HG02840 (cell line): ENCODE measurements around the gene RRP1.

ENCODE experiments used
- ATAC-seq: cut with Tn5 transposase; IDR thresholded peaks from one replicate; pipeline ENCODE4 v1.9.1; 2021; ENCODE audit warnings: mild to moderate bottlenecking, moderate library complexity, moderate number of reproducible peaks; ENCODE audit not compliant: unreplicated experiment, low FRiP score

The RRP1 gene

DNA sequence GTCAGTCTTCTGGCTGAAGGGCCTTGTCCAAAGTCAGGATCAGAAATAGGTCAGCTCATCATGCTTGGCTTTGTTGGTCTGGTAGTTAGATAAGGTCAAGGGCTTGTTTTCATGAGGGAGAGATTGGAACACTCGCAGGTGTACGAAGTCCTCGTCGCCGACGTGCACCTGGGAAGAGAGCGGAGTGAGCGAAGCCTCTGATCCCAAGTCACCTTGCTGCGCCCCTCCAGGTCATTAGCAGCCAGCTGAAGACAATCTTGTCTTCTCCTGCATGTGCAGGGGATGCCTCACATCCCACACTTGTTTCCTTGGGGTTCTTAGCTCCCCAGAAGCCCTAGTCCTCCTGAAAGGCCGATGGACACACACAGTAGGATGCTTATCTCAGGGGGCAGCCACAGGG, 15.2 kb upstream of the RRP1 start:
- ATAC-seq: no peak

DNA sequence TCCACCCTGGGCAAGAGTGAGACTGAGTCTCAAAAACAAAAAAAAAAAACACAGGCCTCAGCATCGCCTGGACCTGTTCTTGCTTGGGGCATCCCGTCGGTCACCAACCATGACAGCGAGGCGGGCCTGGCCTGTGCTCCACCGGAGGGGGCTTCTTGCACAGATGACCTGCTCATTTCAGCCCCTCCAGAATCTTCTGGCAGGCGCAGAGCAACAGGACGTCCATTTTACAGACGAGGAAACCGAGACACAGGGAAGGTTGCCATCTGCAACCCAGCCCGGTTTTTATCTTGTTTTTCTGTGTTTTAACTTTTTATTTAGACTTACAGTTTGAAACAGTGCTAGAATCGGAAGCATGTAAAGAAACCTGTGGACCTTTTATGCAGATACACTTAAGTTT, 14.2 kb upstream of the RRP1 start:
- ATAC-seq: no peak

DNA sequence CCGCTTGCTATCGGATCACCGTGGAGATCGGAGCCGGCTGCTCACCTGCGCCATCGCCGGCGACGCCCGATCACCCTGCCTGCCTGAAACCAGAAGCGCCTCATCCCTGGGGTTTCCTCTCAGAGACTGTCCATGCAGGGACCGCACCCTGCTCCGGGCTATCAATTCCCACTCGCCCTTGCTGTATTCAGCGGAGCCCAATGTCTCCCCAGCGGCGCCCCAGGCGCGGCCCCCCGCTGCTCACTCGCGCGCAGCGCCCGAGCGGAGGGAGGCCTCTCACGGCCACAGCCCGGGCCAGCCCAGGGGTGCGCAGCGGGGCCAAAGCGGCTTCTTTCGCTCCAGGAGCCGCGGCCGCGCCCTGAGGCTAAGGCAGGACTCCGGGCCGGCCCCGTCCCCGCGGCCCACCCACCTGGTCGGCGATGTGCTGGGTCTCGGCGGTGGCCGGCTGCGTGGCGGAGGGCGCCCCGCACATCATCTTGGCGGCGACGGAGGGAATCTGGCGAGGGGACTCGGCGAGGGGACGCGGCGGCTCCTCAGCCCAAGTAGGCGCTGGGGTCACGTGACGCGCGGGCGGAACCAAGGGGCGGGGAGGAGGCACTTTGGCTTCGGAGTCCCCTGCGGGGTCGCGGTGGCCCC, 13.5 kb upstream of the RRP1 start, which contains the start of gene CSTB:
Gene CSTB, minus strand, starts transcription at position 514 of the 636 bp plus-strand sequence. Its CDS starts 39 bp downstream, at position 475.
- ATAC-seq: peak; percentile 61

DNA sequence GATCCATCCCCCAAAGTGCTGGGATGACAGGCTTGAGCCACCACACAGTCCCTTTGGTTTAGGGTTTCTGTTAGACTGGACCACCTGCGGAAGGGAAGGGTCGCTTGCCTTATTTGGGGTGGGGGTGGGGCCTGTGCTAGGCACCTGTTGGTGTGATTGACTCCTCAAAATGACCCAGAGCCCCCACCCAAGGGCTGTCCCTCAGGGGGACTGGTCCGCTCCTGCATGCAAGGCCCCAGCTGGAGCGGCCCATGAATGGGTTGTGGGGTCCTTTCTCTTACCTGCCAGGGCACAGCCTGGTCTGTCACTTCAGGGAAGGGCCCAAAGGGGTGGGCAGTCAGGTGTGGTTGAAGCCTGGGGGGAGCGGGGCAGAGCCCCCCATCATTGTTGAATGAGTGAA, 11.4 kb upstream of the RRP1 start:
- no peak for ATAC-seq

DNA sequence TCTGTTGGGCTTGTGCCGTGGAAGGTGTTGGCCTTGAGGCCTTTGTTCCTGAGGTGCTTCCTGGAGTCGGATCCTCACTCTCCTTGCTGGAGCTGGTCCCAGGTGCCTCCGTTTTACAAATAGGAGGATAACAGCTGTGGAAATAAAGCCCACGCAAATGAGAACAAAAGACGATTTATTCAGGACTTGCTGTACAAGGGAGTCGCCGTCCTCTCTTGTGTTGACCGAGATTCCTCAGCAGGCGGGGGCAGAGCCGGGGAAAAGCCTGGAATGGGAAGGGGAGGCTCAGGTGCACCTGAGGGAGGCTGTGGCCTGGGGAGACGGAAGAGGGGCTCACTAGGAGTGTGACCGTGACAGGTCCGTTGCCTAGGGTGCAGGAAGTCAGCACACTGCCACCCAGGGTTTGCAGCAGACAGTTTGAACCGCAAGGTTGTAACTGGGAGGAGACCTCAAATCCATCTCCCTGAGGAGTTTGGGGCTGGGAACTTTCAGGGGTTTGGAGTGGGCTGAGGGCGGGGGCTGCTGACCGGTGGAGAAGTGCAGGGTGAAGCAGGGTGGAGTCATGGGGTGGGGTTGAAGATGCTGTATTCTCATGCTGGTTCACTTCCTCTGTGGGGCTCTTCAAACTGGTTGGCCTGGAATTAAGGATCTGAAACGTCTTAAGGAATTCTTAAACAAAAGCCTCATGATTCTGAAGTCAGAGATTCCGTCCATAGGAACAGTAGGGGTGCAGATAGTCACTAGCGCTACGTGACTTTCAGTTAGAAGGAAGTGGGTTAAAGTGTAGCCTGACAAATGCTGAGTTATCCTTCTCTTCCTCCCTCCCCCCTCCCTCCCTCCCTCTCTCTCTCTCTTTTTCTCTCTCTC, 10.7 kb upstream of the RRP1 start:
- ATAC-seq: no peak

DNA sequence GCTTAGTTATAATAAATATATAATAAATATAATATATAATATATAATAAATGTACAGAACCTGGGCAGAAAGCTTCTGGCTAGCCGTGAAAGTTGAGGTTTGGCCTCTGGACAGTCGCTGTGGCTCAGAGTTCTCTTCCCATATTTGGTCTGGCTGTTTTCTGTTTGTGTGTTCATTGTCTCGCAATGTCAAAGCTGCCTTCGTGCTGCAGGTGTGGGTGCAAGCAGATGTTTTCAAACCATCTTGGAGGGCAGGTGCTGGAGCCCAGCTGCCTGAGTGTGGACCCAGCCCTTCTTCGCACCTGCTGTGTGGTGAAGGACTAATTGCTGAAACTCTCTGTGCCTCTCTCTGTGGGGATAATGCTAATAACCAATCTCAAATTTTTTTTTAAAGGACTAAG, 9.7 kb upstream of the RRP1 start:
- no peak for ATAC-seq

DNA sequence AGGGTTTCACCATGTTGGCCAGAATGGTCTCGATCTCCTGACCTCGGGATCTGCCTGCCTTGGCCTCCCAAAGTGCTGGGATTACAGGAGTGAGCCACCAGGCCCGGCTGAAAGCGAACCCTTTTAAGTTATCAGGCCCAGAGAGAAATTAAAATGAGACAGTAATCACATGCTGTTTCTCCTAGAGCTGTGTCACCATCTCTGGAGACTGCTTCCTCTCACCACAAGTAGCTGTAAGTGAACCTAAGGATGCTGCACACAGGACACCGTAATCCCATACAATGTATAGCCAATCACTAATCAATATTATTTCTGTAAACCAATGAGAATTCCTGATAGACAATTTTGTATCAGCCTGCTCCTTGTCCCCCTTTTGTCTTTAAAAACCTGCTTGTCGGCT, 7.5 kb upstream of the RRP1 start:
- ATAC-seq: no peak

DNA sequence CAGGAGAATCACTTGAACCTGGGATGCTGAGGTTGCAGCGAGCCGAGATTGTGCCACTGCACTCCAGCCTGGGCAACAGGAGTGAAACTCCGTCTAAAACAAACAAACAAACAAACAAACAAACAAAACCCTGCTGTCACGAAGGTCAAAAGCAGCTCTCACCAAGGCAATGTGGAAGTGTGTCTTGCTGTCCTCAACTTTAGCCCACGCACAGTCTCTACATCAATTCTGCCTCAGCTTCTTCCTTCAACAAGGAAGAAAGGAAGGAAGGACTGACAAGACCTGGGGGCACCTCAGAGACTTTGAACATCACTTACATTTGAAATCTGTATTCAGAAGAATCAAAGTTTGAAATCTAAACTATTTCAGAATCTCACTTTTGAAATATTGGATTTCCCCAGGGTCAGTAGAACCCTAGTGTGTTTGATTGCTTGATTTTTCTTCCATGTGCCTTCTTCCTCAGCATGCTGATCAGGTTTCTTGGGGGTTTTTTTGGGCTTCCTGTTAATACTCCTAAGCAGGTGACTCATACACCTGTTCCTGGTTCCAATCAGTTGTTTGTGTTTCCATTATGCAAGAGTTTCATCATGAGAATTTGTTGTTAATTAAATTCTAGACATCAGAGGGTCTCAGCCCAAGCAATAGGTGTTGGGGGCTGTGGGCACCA, 6.8 kb upstream of the RRP1 start:
- no peak for ATAC-seq

DNA sequence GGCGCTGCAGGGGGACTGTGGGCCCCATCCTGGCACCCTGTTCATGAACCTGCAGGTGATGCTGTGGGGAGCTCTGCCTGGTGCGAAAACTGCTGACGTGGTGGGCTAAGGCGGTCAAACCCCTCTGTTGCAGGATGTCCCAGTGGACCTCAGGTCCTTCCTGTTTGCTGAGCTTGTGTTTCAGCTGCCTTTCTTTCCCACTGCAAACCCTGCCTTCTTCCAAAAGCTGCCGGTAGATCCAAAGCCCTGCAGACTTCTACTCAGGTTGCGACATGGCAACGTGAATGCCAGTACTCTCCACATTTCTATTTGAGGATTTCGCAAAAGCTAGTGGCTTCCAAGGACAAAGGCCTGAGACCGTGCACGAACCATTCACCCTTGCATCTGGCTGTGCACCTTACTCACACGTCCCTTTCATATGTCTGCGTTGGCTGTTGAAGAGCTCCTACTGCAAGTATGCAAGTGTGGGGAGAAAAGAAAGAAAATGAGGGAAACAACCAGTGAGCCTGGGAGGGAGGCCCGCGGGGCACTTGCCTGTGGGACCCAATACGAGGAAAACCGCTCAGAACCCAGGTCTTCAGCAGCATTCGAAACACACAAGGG, 6.2 kb upstream of the RRP1 start:
- no peak for ATAC-seq

DNA sequence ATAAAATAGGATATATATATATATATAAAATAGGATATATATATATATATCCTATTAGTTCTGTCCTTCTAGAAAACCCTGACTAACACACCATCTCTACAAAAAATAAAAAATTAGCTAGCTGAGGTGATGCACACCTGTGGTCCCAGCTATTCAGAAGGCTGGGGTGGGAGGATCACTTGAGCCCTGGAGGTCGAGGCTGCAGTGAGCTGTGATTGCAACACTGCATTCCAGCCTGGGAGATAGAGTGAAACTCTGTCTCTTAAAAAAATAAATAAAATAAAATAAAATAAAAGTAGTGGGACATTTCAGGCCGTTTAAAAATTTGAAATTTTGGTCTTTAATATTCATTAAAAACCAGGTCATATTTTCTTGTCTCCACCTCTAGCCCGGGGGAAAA, 4.2 kb upstream of the RRP1 start:
- ATAC-seq: no peak

DNA sequence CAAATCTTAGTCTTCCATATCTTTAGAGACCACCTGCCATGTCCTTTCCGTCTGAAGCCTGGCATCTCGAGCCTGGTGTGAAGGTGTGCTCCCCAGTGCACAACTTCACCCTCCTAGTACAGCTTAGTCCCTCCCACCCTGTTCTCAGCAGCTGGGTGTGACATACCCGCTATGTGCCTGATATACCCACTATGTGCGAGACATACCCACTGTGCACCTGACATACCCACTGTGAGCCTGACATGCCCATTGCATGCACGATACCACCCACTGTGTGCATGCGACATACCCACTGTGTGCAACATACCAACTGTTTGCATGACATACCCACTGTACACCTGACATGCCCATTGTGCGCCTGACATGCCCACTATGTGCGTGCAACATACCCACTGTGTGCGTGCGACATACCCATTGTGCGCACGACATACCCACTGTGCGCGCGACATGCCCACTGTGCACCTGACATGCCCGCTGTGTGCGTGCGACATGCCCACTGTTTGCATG, 3.0 kb upstream of the RRP1 start:
- ATAC-seq: no peak

DNA sequence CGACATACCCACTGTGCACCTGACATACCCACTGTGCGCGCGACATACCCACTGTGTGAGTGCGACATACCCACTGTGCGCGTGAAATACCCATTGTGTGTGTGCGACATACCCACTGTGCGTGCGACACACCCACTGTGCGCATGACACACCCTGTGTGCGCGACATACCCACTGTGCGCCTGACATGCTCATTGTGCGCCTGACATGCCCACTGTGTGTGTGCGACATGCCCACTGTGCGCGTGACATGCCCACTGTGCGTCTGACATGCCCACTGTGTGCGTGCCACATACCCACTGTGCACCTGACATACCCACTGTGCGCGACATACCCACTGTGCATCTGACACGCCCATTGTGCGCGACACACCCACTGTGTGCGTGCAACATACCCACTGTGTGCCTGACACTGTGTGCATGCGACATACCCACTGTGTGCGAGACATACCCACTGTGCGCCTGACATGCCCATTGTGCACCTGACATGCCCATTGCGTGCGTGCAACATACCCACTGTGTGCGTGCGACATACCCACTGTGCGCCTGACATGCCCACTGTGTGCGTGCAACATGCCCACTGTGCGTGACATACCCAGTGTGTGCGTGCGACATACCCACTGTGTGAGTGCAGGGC, 2.5 kb upstream of the RRP1 start:
- no peak for ATAC-seq

DNA sequence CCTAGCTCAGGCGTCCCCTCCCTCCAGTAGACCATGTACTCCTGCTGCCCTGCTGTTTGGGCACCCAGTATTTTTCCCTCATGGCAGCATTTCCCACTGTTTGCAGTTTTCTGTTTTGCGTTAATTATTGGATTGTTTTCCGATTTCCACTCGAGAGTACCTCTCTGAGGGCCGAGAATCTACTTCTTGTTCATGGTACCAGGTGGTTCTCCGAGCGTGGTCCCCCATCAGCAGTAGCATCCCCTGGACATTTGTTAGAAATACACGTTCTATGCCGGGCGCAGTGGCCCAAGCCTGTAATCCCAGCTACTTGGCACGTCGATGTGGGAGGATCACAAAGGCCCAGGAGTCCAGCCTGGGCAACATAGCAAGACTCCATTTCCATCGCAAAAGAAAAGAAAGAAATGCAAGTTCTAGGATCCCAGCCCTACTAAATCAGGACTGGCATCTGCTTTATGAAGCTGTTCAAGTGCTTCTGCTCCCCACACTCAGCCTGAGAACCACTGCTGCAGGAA, 690 bp downstream of the RRP1 start:
- ATAC-seq: no peak

DNA sequence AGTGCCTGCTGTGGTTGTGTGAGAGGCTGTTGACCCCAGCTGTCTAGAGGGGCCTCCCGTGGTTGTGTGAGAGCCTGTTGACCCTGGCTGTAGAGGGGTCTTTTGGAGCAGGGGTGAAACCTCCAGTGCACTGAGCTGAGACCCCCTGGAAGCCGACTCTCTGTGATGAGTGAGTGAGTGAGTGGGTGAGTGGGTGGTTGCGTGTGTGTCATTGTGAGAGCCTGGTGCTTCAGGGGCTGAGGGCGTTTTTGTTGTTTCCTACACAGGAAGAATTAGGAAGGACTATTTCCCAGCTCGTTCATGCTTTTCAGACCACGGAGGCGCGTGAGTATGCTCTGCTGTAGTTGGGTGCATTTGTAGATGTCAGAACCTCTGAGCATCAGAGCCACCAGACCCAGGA, 3.0 kb downstream of the RRP1 start:
- ATAC-seq: no peak

DNA sequence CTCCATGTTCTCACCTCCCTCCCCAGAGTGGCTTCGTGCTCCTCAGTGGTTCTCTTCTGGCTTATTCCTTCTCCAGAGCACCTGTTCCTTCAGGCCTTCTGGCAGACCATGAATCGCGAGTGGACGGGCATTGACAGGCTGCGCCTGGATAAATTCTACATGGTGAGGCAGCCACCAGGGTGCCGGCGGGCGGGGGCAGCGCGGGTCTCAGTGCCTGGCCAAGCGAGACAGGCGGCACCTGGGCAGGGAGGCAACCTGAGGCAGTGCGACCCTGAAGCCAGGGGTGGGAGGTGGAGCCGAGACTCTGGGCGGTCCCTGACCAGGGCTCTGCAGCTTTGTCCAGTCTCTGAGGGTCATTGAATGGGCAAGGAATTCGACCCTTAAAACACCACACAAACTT, 3.9 kb downstream of the RRP1 start:
- ATAC-seq: no peak

DNA sequence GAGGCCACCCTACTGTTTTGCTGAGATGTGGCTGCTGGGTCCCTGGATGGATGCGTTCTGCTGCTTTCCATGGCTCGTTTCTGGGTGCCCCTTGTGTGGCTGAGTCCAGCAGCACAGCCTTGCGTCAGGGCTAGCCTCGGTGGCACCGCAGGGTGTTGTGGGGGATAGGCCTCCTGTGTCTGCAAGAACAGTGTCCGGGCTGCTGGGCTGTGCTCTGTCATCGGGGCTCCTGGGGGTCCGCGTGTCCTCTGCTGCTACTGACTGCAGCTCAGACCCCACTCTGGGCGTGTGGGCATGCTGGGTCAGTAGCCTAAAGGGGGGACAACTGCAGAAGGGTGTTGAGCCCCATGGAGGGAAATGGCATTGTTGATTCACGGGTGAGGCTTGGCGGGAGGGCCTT, 4.9 kb downstream of the RRP1 start:
- ATAC-seq: no peak

DNA sequence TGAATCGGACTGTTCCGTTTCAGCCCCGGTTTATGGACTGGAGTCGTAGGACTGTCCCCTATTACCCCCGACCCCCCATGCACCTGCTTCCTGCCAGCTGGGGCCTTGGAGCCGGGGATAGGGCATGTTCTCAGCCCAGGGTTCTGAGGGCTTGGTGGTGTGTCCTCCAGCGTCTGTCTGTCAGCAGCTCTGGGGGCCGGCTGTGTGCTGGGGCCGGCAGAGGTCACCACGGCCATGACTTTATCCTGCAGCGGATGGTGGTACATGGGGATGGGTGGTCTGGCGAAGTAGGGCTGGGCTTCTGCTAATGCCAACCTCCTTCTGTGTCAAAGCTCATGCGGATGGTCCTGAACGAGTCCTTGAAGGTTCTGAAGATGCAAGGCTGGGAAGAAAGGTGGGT, 5.5 kb downstream of the RRP1 start:
- ATAC-seq: no peak

DNA sequence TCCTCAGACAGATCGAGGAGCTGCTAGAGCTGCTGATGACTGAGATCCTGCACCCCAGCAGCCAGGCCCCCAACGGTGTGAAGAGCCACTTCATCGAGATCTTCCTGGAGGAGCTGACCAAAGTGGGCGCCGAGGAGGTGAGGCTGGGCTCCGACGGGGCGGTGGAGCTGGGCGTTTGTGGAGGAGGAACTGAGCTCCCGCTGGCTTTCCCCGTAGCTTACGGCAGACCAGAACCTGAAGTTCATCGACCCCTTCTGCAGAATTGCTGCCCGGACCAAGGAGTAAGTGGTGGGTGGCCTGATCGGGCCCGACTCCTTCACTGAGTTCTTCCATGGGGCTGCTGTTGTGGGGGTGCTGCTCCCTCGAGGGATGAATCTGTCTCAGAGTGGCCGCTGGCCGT, 8.0 kb downstream of the RRP1 start:
- no peak for ATAC-seq

DNA sequence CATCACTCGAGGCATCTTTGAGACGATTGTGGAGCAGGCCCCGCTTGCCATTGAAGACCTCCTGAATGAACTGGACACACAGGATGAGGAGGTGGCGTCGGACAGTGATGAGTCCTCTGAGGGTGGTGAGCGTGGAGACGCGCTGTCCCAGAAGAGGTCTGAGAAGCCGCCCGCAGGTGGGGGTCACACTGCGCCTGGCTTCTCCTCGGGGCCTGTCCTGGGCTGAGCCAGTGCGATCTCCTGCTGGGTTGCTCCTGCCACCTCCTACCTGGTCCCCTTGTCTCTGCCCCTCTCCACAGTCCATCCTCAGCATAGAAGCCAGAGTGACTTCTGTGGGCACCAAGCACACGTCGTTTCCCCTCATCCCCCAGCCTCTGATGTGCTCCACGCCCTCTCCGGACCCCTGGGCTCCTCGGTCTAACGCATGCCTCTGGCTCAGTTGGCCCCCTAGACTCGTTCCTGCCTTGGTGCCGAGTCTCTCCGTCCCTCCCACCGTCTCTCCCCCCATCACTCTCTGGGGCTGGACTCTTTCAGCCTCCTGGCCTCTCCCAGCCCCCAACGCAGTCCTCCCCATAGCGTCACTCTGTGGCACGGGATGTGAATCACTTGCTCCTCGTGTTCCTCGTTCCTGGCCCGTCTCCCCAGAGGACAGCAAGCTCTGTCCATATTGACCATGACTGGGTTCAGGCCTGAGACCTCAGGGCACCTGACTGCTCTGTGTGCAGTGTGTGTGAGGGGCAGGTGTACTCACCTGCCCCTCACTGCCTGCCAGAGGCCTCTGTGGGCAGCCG, 8.7 kb downstream of the RRP1 start:
- no peak for ATAC-seq
